Endothelial cell of umbilical vein (primary cell): ENCODE measurements around the gene CCDC177. TPM values are rescaled to one million over a fixed set of nuclear protein-coding genes. Genes with fewer than 3 reads are reported as not detected.

ENCODE experiments used
- BruUV-seq: library from RNA; stranded (reverse); fragments of 400-500 nt; replicated peaks from 2 replicates; lab custom pipeline; 2021; lab: Mats Ljungman, UMichigan
- CTCF ChIA-PET: fragments of 300-600, 350-600 bp; sonication (Branson Sonifier 250); formaldehyde crosslinking; loops from one replicate; lab custom pipeline; 2021; ENCODE audit warnings: antibody characterized with exemption, inconsistent platforms; lab: Charles Lee
- POLR2A ChIA-PET: fragments of 300-600, 350-600 bp; sonication (Branson Sonifier 250); formaldehyde crosslinking; loops from one replicate; lab custom pipeline; 2021; ENCODE audit warnings: antibody characterized with exemption, inconsistent platforms; lab: Charles Lee
- DNase-seq: peaks from one replicate; pipeline ENCODE4 v3.0.0-alpha.2; 2011; ENCODE audit warnings: low read depth, low spot score
- FAIRE-seq: peaks from 2 replicates; lab custom pipeline; 2011; peaks lifted over from hg19 to GRCh38; lab: Jason Lieb, UNC
- H2AFZ ChIP-seq: 2 replicates; pipeline ENCODE4 v1.6.0; 2012; ENCODE audit warnings: low read depth, low read length, control low read depth, inconsistent platforms
- H3K27ac ChIP-seq: 2 replicates; pipeline ENCODE4 v1.5.1; 2011; ENCODE audit warnings: low read depth, mild to moderate bottlenecking, control low read depth, low read length, moderate library complexity; ENCODE audit not compliant: insufficient read depth
- H3K27me3 ChIP-seq, 2 experiments: 2 replicates each; pipeline versions ENCODE4 v1.6.0 to v1.6.1; 2011; ENCODE audit warnings: low read length in 2 of 2, mixed read lengths in 1 of 2; ENCODE audit not compliant: control insufficient read depth in 2 of 2, insufficient read depth in 2 of 2
- H3K36me3 ChIP-seq, 2 experiments: 2 replicates in 1 of 2; 3 replicates in 1 of 2; pipeline ENCODE4 v1.5.1; 2011; ENCODE audit warnings: low read length in 2 of 2, mild to moderate bottlenecking in 1 of 2, moderate library complexity in 1 of 2; ENCODE audit not compliant: control insufficient read depth in 2 of 2, insufficient read depth in 2 of 2; ENCODE audit errors: extremely low read depth in 1 of 2
- H3K4me1 ChIP-seq: 3 replicates; pipeline ENCODE4 v1.5.1; 2011; ENCODE audit warnings: mild to moderate bottlenecking, low read length; ENCODE audit not compliant: control insufficient read depth, insufficient read depth; ENCODE audit errors: extremely low read depth
- H3K4me2 ChIP-seq: 2 replicates; pipeline ENCODE4 v1.6.1; 2011; ENCODE audit warnings: low read length, control low read depth, mixed read lengths; ENCODE audit not compliant: insufficient read depth
- H3K4me3 ChIP-seq, 3 experiments: fragments of 200-600 bp in 1 of 3; sonication (generic), shearing (Covaris generic) in 1 of 3; replicated peaks in 1 of 3; 2 replicates each; pipeline ENCODE4 v1.5.1; 2011 to 2016; ENCODE audit warnings: control low read depth in 3 of 3, low read length in 3 of 3, mild to moderate bottlenecking in 2 of 3, inconsistent platforms in 1 of 3, low read depth in 1 of 3, moderate library complexity in 1 of 3; ENCODE audit not compliant: insufficient read depth in 1 of 3
- H3K79me2 ChIP-seq: 2 replicates; pipeline ENCODE4 v1.6.0; 2012; ENCODE audit warnings: low read length, inconsistent platforms; ENCODE audit not compliant: control insufficient read depth, insufficient read depth
- H3K9ac ChIP-seq: replicated peaks from 2 replicates; pipeline ENCODE3; 2011; ENCODE audit warnings: low read length, control low read depth; ENCODE audit not compliant: insufficient read depth; ENCODE audit errors: extremely low read depth
- H3K9me1 ChIP-seq: replicated peaks from 3 replicates; pipeline ENCODE4 v1.6.0; 2011; ENCODE audit warnings: mild to moderate bottlenecking, low read length; ENCODE audit not compliant: control insufficient read depth, insufficient read depth; ENCODE audit errors: extremely low read depth
- H3K9me3 ChIP-seq: replicated peaks from 2 replicates; pipeline ENCODE4 v1.5.1; 2012; ENCODE audit warnings: low read length, inconsistent platforms; ENCODE audit not compliant: control insufficient read depth, insufficient read depth
- H4K20me1 ChIP-seq: replicated peaks from 2 replicates; pipeline ENCODE3; 2011; ENCODE audit warnings: mild to moderate bottlenecking, low read length; ENCODE audit not compliant: control insufficient read depth, insufficient read depth; ENCODE audit errors: extremely low read depth
- EZH2 ChIP-seq: IDR thresholded peaks from 2 replicates; pipeline ENCODE4 v1.6.1; 2012; ENCODE audit warnings: borderline replicate concordance, low read depth, mild to moderate bottlenecking, moderate library complexity, low read length, inconsistent platforms; ENCODE audit not compliant: severe bottlenecking
- FOS ChIP-seq: IDR thresholded peaks from 2 replicates; pipeline ENCODE4 v1.6.1; 2011; ENCODE audit warnings: mild to moderate bottlenecking, low read length, moderate library complexity, borderline replicate concordance; ENCODE audit not compliant: insufficient read depth
- GATA2 ChIP-seq: IDR thresholded peaks from 2 replicates; pipeline ENCODE4 v1.7.0; 2011; ENCODE audit warnings: low read depth, mild to moderate bottlenecking, moderate library complexity, mixed read lengths, low read length; ENCODE audit not compliant: insufficient read length, insufficient read depth
- JUN ChIP-seq: IDR thresholded peaks from 2 replicates; pipeline ENCODE4 v1.6.1; 2011; ENCODE audit warnings: borderline replicate concordance, low read depth; ENCODE audit not compliant: insufficient read length, insufficient read depth
- MAX ChIP-seq: IDR thresholded peaks from 2 replicates; pipeline ENCODE4 v1.6.1; 2011; ENCODE audit not compliant: insufficient read depth, insufficient read length
- MYC ChIP-seq: IDR thresholded peaks from one replicate; pipeline ENCODE4 v1.6.1; 2011; ENCODE audit warnings: mild to moderate bottlenecking, low read depth, low read length
- POLR2A ChIP-seq: IDR thresholded peaks from 2 replicates; pipeline ENCODE4 v1.6.1; 2012; ENCODE audit warnings: low read depth, mild to moderate bottlenecking, control low read depth, low read length
- POLR2AphosphoS5 ChIP-seq: IDR thresholded peaks from 2 replicates; pipeline ENCODE4 v1.6.1; 2012; ENCODE audit warnings: low read depth, mild to moderate bottlenecking, control low read depth, low read length, moderate library complexity; ENCODE audit not compliant: insufficient read depth
- dilution Hi-C: fragments of 300-500 bp; cut with MboI; formaldehyde crosslinking; loops from one replicate; pipeline ENCODE4 v1.15.0; 2019; ENCODE audit warnings: low sequenced_read_pairs; ENCODE audit not compliant: extremely low pct_ligation_motif_present
- intact Hi-C: fragments of 100-400 bp; cut with micrococcal nuclease; formaldehyde crosslinking; loops from one replicate; pipeline ENCODE4 v1.10.0; 2022
- polyA plus RNA-seq, 4 experiments: library from polyadenylated mRNA; depleted of rRNA in 3 of 4; stranded (reverse) in 3 of 4; unstranded in 1 of 4; fragments of >200 nt; gene quantifications; 2 replicates each; pipeline versions ENCODE4 v1.2.1 to v1.2.3, GENCODE V29; 2011 to 2012; ENCODE audit warnings: missing spikeins in 1 of 4
- total RNA-seq: library from RNA; stranded (reverse); gene quantifications from 2 replicates; pipeline ENCODE4 v1.2.3, GENCODE V29; 2021
- TF ChIP-seq, protein P1 (sequence below), 2 donors: IDR thresholded peaks; 1 replicate in 1 of 2; 2 replicates in 1 of 2; pipeline ENCODE4 v1.5.1; 2011; ENCODE audit warnings: low read length in 2 of 2, mild to moderate bottlenecking in 2 of 2, moderate library complexity in 2 of 2, control low read depth in 1 of 2, inconsistent platforms in 1 of 2, low read depth in 1 of 2; ENCODE audit not compliant: insufficient read depth in 1 of 2; ENCODE audit errors: extremely low read depth in 1 of 2

The CCDC177 gene
- total and polyA plus RNA-seq, 2 donors (not counting 3 experiments of a cell fraction or from before 2014, with no cell fraction given): not detected

DNA sequence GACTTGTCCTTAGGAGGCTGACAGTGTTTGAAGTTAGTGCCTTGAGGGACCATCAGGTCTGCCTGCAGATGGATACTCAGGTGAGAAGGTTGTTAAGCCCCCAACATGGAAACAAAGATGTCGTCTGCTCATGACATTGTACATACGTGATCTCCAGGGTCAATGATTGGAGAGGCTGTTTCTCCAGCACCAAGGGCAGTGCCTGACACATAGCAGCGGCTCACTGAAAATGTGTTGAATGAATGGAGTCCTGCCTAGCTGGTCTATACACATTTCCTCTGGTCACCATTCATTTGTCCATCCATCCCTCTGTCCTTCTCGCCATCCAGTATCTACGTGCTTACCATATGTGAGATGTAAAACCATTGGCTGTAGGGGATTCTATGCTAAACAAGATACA, 7.1 kb downstream of the CCDC177 start:
- H3K27me3 ChIP-seq: peaks cover 58 to 65% of the 10 kb centered on the region in 2 experiments
- H3K4me3 ChIP-seq: no peak overlapping the region
- dilution Hi-C loops: no loop called here
- TF ChIP-seq, protein P1, sequence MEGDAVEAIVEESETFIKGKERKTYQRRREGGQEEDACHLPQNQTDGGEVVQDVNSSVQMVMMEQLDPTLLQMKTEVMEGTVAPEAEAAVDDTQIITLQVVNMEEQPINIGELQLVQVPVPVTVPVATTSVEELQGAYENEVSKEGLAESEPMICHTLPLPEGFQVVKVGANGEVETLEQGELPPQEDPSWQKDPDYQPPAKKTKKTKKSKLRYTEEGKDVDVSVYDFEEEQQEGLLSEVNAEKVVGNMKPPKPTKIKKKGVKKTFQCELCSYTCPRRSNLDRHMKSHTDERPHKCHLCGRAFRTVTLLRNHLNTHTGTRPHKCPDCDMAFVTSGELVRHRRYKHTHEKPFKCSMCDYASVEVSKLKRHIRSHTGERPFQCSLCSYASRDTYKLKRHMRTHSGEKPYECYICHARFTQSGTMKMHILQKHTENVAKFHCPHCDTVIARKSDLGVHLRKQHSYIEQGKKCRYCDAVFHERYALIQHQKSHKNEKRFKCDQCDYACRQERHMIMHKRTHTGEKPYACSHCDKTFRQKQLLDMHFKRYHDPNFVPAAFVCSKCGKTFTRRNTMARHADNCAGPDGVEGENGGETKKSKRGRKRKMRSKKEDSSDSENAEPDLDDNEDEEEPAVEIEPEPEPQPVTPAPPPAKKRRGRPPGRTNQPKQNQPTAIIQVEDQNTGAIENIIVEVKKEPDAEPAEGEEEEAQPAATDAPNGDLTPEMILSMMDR (IDR thresholded peaks at IDR 0.05; ENCODE audit: extremely low read depth in 1 of 2, insufficient read depth in 1 of 2, low read depth in 1 of 2, low read length in 2 of 2): no peak
- TF ChIP-seq FOS (no peak), JUN (no peak), POLR2A (no peak), POLR2AphosphoS5 (no peak), MYC (no peak)
- H2AFZ ChIP-seq: no peak overlapping the region
- no peak overlapping the region for H3K9ac ChIP-seq
- CTCF ChIA-PET: interaction anchor here (2.2 kb wide), 1 partner anchor 32 kb away, joined by 7 read pairs; no protein-coding TSS in a partner anchor
- H4K20me1 ChIP-seq: no peaks in the 10 kb centered on the region
- no peak for DNase-seq
- BruUV-seq: no TSS peak
- H3K9me3 ChIP-seq: no peaks in the 10 kb centered on the region
- no peaks in the 10 kb centered on the region for H3K36me3 ChIP-seq
- intact Hi-C loops: no loop called here
- H3K9me1 ChIP-seq: no peaks in the 10 kb centered on the region
- H3K4me2 ChIP-seq: no peak overlapping the region
- H3K4me1 ChIP-seq: peaks cover 5% of the 10 kb centered on the region
- POLR2A ChIA-PET: interaction anchor here (0.6 kb wide), 1 partner anchor 158 kb away, joined by 6 read pairs; no protein-coding TSS in a partner anchor
- no peak overlapping the region for H3K27ac ChIP-seq
- no peaks in the 10 kb centered on the region for H3K79me2 ChIP-seq
- no peak for FAIRE-seq

- H3K27me3 ChIP-seq: peaks cover 27 to 31% of the 10 kb centered on the region in 2 experiments
- H3K9me1 ChIP-seq: no peaks in the 10 kb centered on the region
- ChIA-PET POLR2A (no interaction called here), CTCF (interaction anchor here (1.0 to 3.5 kb wide), 3 partner anchors 13 to 37 kb away, joined by 3 to 12 read pairs (median 3); no protein-coding TSS in a partner anchor)
- H2AFZ ChIP-seq: no peak overlapping the region
- intact Hi-C loops (no loop called here), dilution Hi-C loops (no loop called here)
- no peaks in the 10 kb centered on the region for H4K20me1 ChIP-seq
- H3K4me2 ChIP-seq: no peak overlapping the region
- no peaks in the 10 kb centered on the region for H3K9me3 ChIP-seq
- BruUV-seq: no TSS peak
- TF ChIP-seq POLR2AphosphoS5: no peak
- TF ChIP-seq POLR2A: no peak
- TF ChIP-seq MAX: no peak
- no peak for TF ChIP-seq JUN
- TF ChIP-seq EZH2: no peak
- TF ChIP-seq GATA2: no peak
- TF ChIP-seq, protein P1 (IDR thresholded peaks at IDR 0.05; ENCODE audit: extremely low read depth in 1 of 2, insufficient read depth in 1 of 2, low read depth in 1 of 2, low read length in 2 of 2): no peak
- TF ChIP-seq FOS: no peak
- TF ChIP-seq MYC: no peak
- H3K27ac ChIP-seq: no peak overlapping the region
- H3K36me3 ChIP-seq: no peaks in the 10 kb centered on the region
- H3K9ac ChIP-seq: no peak overlapping the region
- H3K4me1 ChIP-seq: no peaks in the 10 kb centered on the region
- DNase-seq (no peak), FAIRE-seq (no peak)
- no peaks in the 10 kb centered on the region for H3K79me2 ChIP-seq
- H3K4me3 ChIP-seq: no peak overlapping the region
These were observed 12.8 kb downstream of the CCDC177 start for GRCh38 chr14:69561893-69562292.
